Measurements from ENCODE around the gene TNS2. TPM values are rescaled to one million over a fixed set of nuclear protein-coding genes. Genes with fewer than 3 reads are reported as not detected.

The TNS2 gene
- total and polyA plus RNA-seq, 10 of the 15 experiments (the other 5 are each of a cell fraction or from before 2014, with no cell fraction given) = 0.03 to 0.72 (median 0.16) TPM; not detected in 4

DNA sequence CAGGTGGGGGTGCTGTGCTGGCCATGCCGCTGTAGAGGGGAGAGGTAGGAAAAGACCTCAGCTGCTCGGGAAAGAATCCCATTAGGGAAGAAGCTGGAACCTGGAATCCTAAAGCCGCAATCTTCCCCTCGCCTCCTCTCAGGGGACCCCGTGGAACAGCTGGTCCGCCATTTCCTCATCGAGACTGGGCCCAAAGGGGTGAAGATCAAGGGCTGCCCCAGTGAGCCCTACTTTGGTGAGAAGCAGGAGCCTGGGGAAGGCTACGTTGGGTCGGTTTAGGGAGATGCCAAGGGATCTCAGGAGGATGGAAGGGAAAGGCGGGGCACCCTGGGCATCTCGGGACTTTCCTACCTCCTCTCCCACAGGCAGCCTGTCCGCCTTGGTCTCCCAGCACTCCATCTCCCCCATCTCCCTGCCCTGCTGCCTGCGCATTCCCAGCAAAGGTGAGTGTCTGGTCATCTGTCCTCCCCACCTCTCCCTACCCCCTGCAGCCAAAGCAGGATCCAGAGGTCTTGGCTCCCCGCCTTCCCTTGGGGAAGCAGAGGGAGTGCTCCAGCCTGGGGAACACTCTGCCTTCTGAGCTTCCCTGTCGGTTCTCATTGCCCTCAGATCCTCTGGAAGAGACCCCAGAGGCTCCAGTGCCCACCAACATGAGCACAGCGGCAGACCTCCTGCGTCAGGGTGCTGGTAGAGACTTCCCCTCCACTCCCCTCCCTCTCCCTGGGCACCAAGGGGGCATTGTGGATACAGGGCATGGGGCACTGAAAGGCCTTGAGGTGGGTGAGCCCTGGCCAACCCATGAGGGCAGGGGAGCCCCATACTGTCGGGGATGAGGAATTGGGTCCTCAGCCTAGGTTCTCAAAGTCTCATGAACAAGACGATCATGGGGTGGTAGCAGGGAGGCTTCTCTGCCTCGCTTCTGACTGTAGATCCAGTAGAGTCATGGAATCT lies 12.4 kb downstream of the TNS2 start:
- ChIA-PET CTCF (interaction anchor here (0.7 to 12.1 kb wide), 6 partner anchors 10 to 40 kb away, joined by 3 to 355 read pairs (median 4); partner anchors contain the start of genes IGFBP6, SOAT2 and TNS2), SMC1A (ENCODE audit: uncharacterized antibody, unreplicated experiment) (interaction anchor here (7.8 kb wide), 1 partner anchor 39 kb away, joined by 126 read pairs; the partner anchor contains the start of gene SOAT2), POLR2A (interaction anchor here (0.9 kb wide), 1 partner anchor 32 kb away, joined by 7 read pairs; no protein-coding TSS in a partner anchor), RAD21 (ENCODE audit: unreplicated experiment) (interaction anchor here (0.8 kb wide), 1 partner anchor 39 kb away, joined by 3 read pairs; no protein-coding TSS in a partner anchor)
- 56% methylated on average over 20 of the region's 20 CpGs for WGBS (ENCODE audit: insufficient coverage, insufficient replicate concordance, low lambda C conversion rate, missing lambda C conversion rate)
- TF ChIP-seq, protein P1, sequence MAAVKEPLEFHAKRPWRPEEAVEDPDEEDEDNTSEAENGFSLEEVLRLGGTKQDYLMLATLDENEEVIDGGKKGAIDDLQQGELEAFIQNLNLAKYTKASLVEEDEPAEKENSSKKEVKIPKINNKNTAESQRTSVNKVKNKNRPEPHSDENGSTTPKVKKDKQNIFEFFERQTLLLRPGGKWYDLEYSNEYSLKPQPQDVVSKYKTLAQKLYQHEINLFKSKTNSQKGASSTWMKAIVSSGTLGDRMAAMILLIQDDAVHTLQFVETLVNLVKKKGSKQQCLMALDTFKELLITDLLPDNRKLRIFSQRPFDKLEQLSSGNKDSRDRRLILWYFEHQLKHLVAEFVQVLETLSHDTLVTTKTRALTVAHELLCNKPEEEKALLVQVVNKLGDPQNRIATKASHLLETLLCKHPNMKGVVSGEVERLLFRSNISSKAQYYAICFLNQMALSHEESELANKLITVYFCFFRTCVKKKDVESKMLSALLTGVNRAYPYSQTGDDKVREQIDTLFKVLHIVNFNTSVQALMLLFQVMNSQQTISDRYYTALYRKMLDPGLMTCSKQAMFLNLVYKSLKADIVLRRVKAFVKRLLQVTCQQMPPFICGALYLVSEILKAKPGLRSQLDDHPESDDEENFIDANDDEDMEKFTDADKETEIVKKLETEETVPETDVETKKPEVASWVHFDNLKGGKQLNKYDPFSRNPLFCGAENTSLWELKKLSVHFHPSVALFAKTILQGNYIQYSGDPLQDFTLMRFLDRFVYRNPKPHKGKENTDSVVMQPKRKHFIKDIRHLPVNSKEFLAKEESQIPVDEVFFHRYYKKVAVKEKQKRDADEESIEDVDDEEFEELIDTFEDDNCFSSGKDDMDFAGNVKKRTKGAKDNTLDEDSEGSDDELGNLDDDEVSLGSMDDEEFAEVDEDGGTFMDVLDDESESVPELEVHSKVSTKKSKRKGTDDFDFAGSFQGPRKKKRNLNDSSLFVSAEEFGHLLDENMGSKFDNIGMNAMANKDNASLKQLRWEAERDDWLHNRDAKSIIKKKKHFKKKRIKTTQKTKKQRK (IDR thresholded peaks at IDR 0.05; ENCODE audit: low read depth, low read length) = no peak
- intact Hi-C loops (cut with micrococcal nuclease; ENCODE audit: unreplicated experiment) = no loop called here
- no peak for FAIRE-seq
- Histone ChIP-seq H3K27ac (ENCODE audit: control insufficient read depth, insufficient read depth) (no peak overlapping the region), H3K9me3 (replicated peaks; ENCODE audit: control insufficient read depth, insufficient read depth, low read length) (no peaks in the 10 kb centered on the region), H3K36me3 (ENCODE audit: control insufficient read depth in 2 of 2, insufficient read depth in 2 of 2, low read length in 1 of 2) (peaks cover 5 to 6% of the 10 kb centered on the region in 2 experiments; a peak in 3 of 4 replicates), H4K20me1 (ENCODE audit: control insufficient read depth, insufficient read depth) (no peaks in the 10 kb centered on the region), H3K4me1 (ENCODE audit: control insufficient read depth, insufficient read depth, low read length) (no peaks in the 10 kb centered on the region), H3K9ac (ENCODE audit: control insufficient read depth, insufficient read depth, low read length) (no peak overlapping the region), H3K79me2 (ENCODE audit: control insufficient read depth, insufficient read depth, low read length) (no peaks in the 10 kb centered on the region), H3K4me2 (ENCODE audit: control insufficient read depth, insufficient read depth) (no peak overlapping the region), H3K4me3 (no peak overlapping the region), H3K27me3 (replicated peaks in 1 of 2; ENCODE audit: control insufficient read depth in 2 of 2, insufficient read depth in 2 of 2, low read length in 1 of 2) (no peaks in the 10 kb centered on the region), H2AFZ (ENCODE audit: control insufficient read depth, low read depth, low read length) (no peak overlapping the region)
- no peak for DNase-seq (ENCODE audit: low read depth, low spot score)
- no peak for ATAC-seq
- no TSS peak for BruUV-seq (replicated peaks)
- in situ Hi-C loops (cut with MboI) = no loop called here

Measured in GM12878 (cell line).